K562 (cell line): ENCODE measurements around the gene POLR2C. TPM values are rescaled to one million over a fixed set of nuclear protein-coding genes. Genes with fewer than 3 reads are reported as not detected.

Source experiments
- ATAC-seq: fragments of 200-7000 bp; cut with Tn5 transposase; 3 replicates; pipeline ENCODE4 v1.9.1; 2020; ENCODE audit warnings: moderate library complexity
- BruUV-seq: library from RNA; stranded (reverse); fragments of 400-500 nt; replicated peaks from 2 replicates; lab custom pipeline; 2021; lab: Mats Ljungman, UMichigan
- CTCF ChIA-PET: fragments of 300-600 bp; formaldehyde crosslinking; extraction: SDS; loops from one replicate; lab custom pipeline; 2021; ENCODE audit warnings: low intra/inter-chr PET ratio; lab: Yijun Ruan, JAX
- POLR2A ChIA-PET: fragments of 300-600, 350-650 bp; sonication (Branson Sonifier 250); formaldehyde crosslinking; extraction: SDS; loops from one replicate; lab custom pipeline; 2021; ENCODE audit warnings: antibody characterized with exemption, inconsistent platforms; lab: Yijun Ruan, JAX
- DNase-seq, 4 experiments: peaks; one replicate each; pipeline versions ENCODE4 v3.0.0 to v3.0.0-alpha.2; 2011 to 2018; ENCODE audit warnings: low spot score in 3 of 4, mixed read lengths in 3 of 4; ENCODE audit errors: extremely low read depth in 1 of 4
- FAIRE-seq: peaks from 2 replicates; lab custom pipeline; 2011; peaks lifted over from hg19 to GRCh38; lab: Jason Lieb, UNC
- H2AFZ ChIP-seq: 2 replicates; pipeline ENCODE4 v1.6.0; 2011; ENCODE audit warnings: low read depth, low read length, control low read depth, inconsistent platforms
- H3K27ac ChIP-seq: fragments of 200-600 bp; 3 replicates; pipeline ENCODE4 v1.8.0; 2011; ENCODE audit warnings: low read depth, mild to moderate bottlenecking, control low read depth, inconsistent platforms, low read length, moderate library complexity, mixed read lengths; ENCODE audit errors: extremely low read depth
- H3K27me3 ChIP-seq, 2 experiments: fragments of 300-600 bp in 1 of 2; 2 replicates in 1 of 2; 3 replicates in 1 of 2; pipeline versions ENCODE4 v1.6.0 to v1.8.0; 2011; ENCODE audit warnings: inconsistent platforms in 2 of 2, low read length in 2 of 2, mild to moderate bottlenecking in 1 of 2, mixed read lengths in 1 of 2, moderate library complexity in 1 of 2; ENCODE audit not compliant: control insufficient read depth in 2 of 2, insufficient read depth in 2 of 2
- H3K36me3 ChIP-seq: fragments of 300-600 bp; 3 replicates; pipeline ENCODE4 v1.8.0; 2011; ENCODE audit warnings: mild to moderate bottlenecking, low read length, inconsistent platforms; ENCODE audit not compliant: control insufficient read depth, insufficient read depth
- H3K4me1 ChIP-seq, 2 experiments: fragments of 200-600 bp in 1 of 2; replicated peaks in 1 of 2; 2 replicates in 1 of 2; 3 replicates in 1 of 2; pipeline versions ENCODE4 v1.5.1 to v1.8.0; 2011; ENCODE audit warnings: inconsistent platforms in 2 of 2, low read length in 2 of 2, mild to moderate bottlenecking in 1 of 2, mixed read lengths in 1 of 2, moderate library complexity in 1 of 2; ENCODE audit not compliant: control insufficient read depth in 2 of 2, insufficient read depth in 2 of 2
- H3K4me2 ChIP-seq: 2 replicates; pipeline ENCODE4 v1.6.1; 2011; ENCODE audit warnings: low read length, control low read depth, inconsistent platforms, mixed read lengths; ENCODE audit not compliant: insufficient read depth
- H3K4me3 ChIP-seq: fragments of 200-600 bp; sonication (generic), shearing (Covaris generic); 2 replicates; pipeline ENCODE4 v1.5.1; 2016; ENCODE audit warnings: control low read depth, inconsistent platforms
- H3K79me2 ChIP-seq: fragments of 200-600 bp; 3 replicates; pipeline ENCODE4 v1.8.0; 2011; ENCODE audit warnings: low read length, inconsistent platforms; ENCODE audit not compliant: control insufficient read depth, insufficient read depth
- H3K9ac ChIP-seq, 2 experiments: 2 replicates each; pipeline versions ENCODE4 v1.6.0 to v1.6.1; 2011; ENCODE audit warnings: low read depth in 2 of 2, low read length in 2 of 2, control low read depth in 1 of 2, inconsistent platforms in 1 of 2, mild to moderate bottlenecking in 1 of 2, mixed read lengths in 1 of 2; ENCODE audit not compliant: insufficient read depth in 1 of 2
- H3K9me1 ChIP-seq: one replicate; pipeline ENCODE4 v1.6.0; 2011; ENCODE audit warnings: inconsistent platforms, mild to moderate bottlenecking, low read length, moderate library complexity; ENCODE audit not compliant: control insufficient read depth, insufficient read depth
- H3K9me3 ChIP-seq: replicated peaks from 2 replicates; pipeline ENCODE4 v1.5.1; 2011; ENCODE audit warnings: low read depth, low read length, inconsistent platforms; ENCODE audit not compliant: control insufficient read depth, insufficient read depth
- H4K20me1 ChIP-seq: replicated peaks from 2 replicates; pipeline ENCODE4 v1.6.1; 2011; ENCODE audit warnings: low read length, inconsistent platforms, mixed read lengths; ENCODE audit not compliant: control insufficient read depth, insufficient read depth
- E2F6 ChIP-seq, 2 experiments: IDR thresholded peaks; 2 replicates each; pipeline ENCODE4 v1.6.1; 2011; ENCODE audit warnings: borderline replicate concordance in 1 of 2, control low read depth in 1 of 2, low read depth in 1 of 2, low read length in 1 of 2, mild to moderate bottlenecking in 1 of 2, mixed read lengths in 1 of 2, moderate library complexity in 1 of 2; ENCODE audit not compliant: insufficient read depth in 1 of 2, insufficient read length in 1 of 2, poor library complexity in 1 of 2, severe bottlenecking in 1 of 2; ENCODE audit errors: extremely low read depth in 1 of 2
- MNT ChIP-seq, 2 experiments: fragments of 450-650 bp; conservative IDR thresholded peaks; 2 replicates each; pipeline ENCODE4 v1.6.1; 2017; ENCODE audit warnings: mild to moderate bottlenecking in 2 of 2, moderate library complexity in 2 of 2
- POLR2G ChIP-seq: fragments of 200-400 bp; formaldehyde crosslinking; IDR thresholded peaks from 2 replicates; pipeline ENCODE4 v1.6.1; 2017; ENCODE audit warnings: low read depth, mild to moderate bottlenecking, antibody characterized with exemption, low read length, moderate library complexity
- ZFP91 ChIP-seq: sonication (generic); formaldehyde crosslinking; IDR thresholded peaks from 2 replicates; pipeline ENCODE4 v1.8.0; 2022; ENCODE audit warnings: mild to moderate bottlenecking, missing genetic modification reagents
- ZNF165 ChIP-seq: fragments of 250-450 bp; sonication (Bioruptor Pico); IDR thresholded peaks from 2 replicates; pipeline ENCODE4 v1.4.0; 2020; ENCODE audit warnings: borderline replicate concordance
- ZNF24 ChIP-seq: fragments of 450-650 bp; IDR thresholded peaks from 2 replicates; pipeline ENCODE4 v1.6.1; 2016
- ZNF668 ChIP-seq: fragments of 250-450 bp; sonication (Bioruptor Pico); IDR thresholded peaks from 2 replicates; pipeline ENCODE4 v1.8.0; 2022; ENCODE audit warnings: mild to moderate bottlenecking, inconsistent platforms
- ZNF79 ChIP-seq: fragments of 250-450 bp; sonication (Bioruptor Pico); IDR thresholded peaks from 2 replicates; pipeline ENCODE4 v1.4.0; 2020; ENCODE audit warnings: low read depth, mild to moderate bottlenecking, moderate library complexity
- WGBS: fragments of 100-300 bp; shearing (Covaris generic); methylation state at CpG from one replicate; pipeline ENCODE4 v1.1.6; 2016; ENCODE audit warnings: low coverage, mixed read lengths; ENCODE audit not compliant: insufficient coverage; ENCODE audit errors: missing lambda C conversion rate; 5-methylcytosine and 5-hydroxymethylcytosine counted together
- in situ Hi-C: fragments of 300-500 bp; cut with MboI; formaldehyde crosslinking; loops from 4 replicates; pipeline ENCODE4 v1.15.0; 2018; ENCODE audit warnings: inconsistent platforms, mixed read lengths
- intact Hi-C: fragments of 100-400 bp; cut with micrococcal nuclease; formaldehyde crosslinking; loops from 2 replicates; pipeline ENCODE4 v1.14.2; 2022
- polyA plus RNA-seq, 8 experiments: library from polyadenylated mRNA; depleted of rRNA in 4 of 8; stranded (reverse) in 5 of 8; unstranded in 3 of 8; fragments of >200 nt; fragmentation: Nextera tagmentation in 2 of 8; fragmentation: Illumina TruSeq in 1 of 8; extraction: Ambion mirVana in 2 of 8; extraction: Trizol in 1 of 8; gene quantifications; 2 replicates each; pipeline versions ENCODE4 v1.2.1 to v1.2.3, GENCODE V29; 2011 to 2014; ENCODE audit warnings: inconsistent platforms in 1 of 8, missing spikeins in 1 of 8
- total RNA-seq, 7 experiments: library from RNA; depleted of rRNA in 6 of 7; stranded (reverse); fragments of >200 nt in 6 of 7; fragmentation: Illumina TruSeq in 2 of 7; extraction: Trizol in 2 of 7; gene quantifications; 2 replicates each; pipeline versions ENCODE4 v1.2.1 to v1.2.3, GENCODE V29; 2011 to 2021; ENCODE audit warnings: low replicate concordance in 1 of 7

Gene POLR2C
- total and polyA plus RNA-seq, 9 of the 15 experiments (the other 6 are each of a cell fraction or from before 2014, with no cell fraction given): 70.3 to 163 (median 92.3) TPM

GRCh38 chr16:57473176-57473840 lies 10.8 kb downstream of the POLR2C start:
- POLR2A ChIA-PET: interaction anchor here (0.8 to 2.7 kb wide), 3 partner anchors 8 to 11 kb away, joined by 3 to 14 read pairs (median 4); partner anchors contain the start of gene POLR2C
- peak; percentile 75 for TF ChIP-seq POLR2G
- TF ChIP-seq ZNF24: no peak
- no peak overlapping the region for H3K27ac ChIP-seq
- ATAC-seq (no peak), FAIRE-seq (no peak), DNase-seq (no peak)
- no peaks in the 10 kb centered on the region for H3K27me3 ChIP-seq
- H2AFZ ChIP-seq: no peak overlapping the region
- 87% methylated on average over 14 of the region's 14 CpGs for WGBS
- H3K4me3 ChIP-seq: no peak overlapping the region
- intact Hi-C loops (no loop called here), in situ Hi-C loops (no loop called here)
- peaks cover 3% of the 10 kb centered on the region for H3K9me1 ChIP-seq
- 0 out of 2 replicates have a peak, but pooled peaks cover 4% of the 10 kb centered on the region for H4K20me1 ChIP-seq
- peaks cover 57% of the 10 kb centered on the region for H3K36me3 ChIP-seq
- H3K9ac ChIP-seq: no peak overlapping the region
- H3K9me3 ChIP-seq: no peaks in the 10 kb centered on the region
- peaks cover 11 to 26% of the 10 kb centered on the region in 2 experiments for H3K4me1 ChIP-seq
- CTCF ChIA-PET: no interaction called here
- no peaks in the 10 kb centered on the region for H3K79me2 ChIP-seq
- no peak overlapping the region for H3K4me2 ChIP-seq
- BruUV-seq: no TSS peak

GRCh38 chr16:57473906-57474305 lies 11.4 kb downstream of the POLR2C start:
- H3K4me3 ChIP-seq: no peak overlapping the region
- no peaks in the 10 kb centered on the region for H3K27me3 ChIP-seq
- in situ Hi-C loops (no loop called here), intact Hi-C loops (no loop called here)
- peaks cover 3% of the 10 kb centered on the region for H3K9me1 ChIP-seq
- peaks cover 11 to 27% of the 10 kb centered on the region in 2 experiments for H3K4me1 ChIP-seq
- BruUV-seq: no TSS peak
- no peak overlapping the region for H3K4me2 ChIP-seq
- 0 out of 2 replicates have a peak, but pooled peaks cover 4% of the 10 kb centered on the region for H4K20me1 ChIP-seq
- FAIRE-seq (no peak), DNase-seq (no peak), ATAC-seq (no peak)
- H2AFZ ChIP-seq: no peak overlapping the region
- WGBS: 47% methylated on average over 4 of the region's 8 CpGs
- H3K9ac ChIP-seq: no peak overlapping the region
- ChIA-PET CTCF (no interaction called here), POLR2A (interaction anchor here (1.3 to 2.7 kb wide), 2 partner anchors 9 to 12 kb away, joined by 4 to 14 read pairs; partner anchors contain the start of gene POLR2C)
- no peak overlapping the region for H3K27ac ChIP-seq
- H3K36me3 ChIP-seq: peaks cover 51% of the 10 kb centered on the region
- H3K9me3 ChIP-seq: no peaks in the 10 kb centered on the region
- no peaks in the 10 kb centered on the region for H3K79me2 ChIP-seq
- TF ChIP-seq ZFP91 (CRISPR knock-in tag) (no peak), ZNF668 (CRISPR knock-in tag) (no peak), MNT (conservative IDR thresholded peaks at IDR 0.05) (no peak), ZNF165 (CRISPR knock-in tag) (no peak), E2F6 (IDR thresholded peaks at IDR 0.05; ENCODE audit: borderline replicate concordance in 1 of 2, extremely low read depth in 1 of 2, insufficient read depth in 1 of 2, insufficient read length in 1 of 2, low read depth in 1 of 2, low read length in 1 of 2, poor library complexity in 1 of 2, severe bottlenecking in 1 of 2) (no peak), ZNF79 (no peak)
